Kidney (tissue), 14 donors: ENCODE measurements around the gene SH3PXD2A. TPM values are rescaled to one million over a fixed set of nuclear protein-coding genes. Genes with fewer than 3 reads are reported as not detected.

ENCODE experiments used
- DNase-seq, 5 donors: peaks; one replicate each; pipeline ENCODE4 v3.0.0-alpha.2; 2013 to 2020
- FAIRE-seq: peaks from 2 replicates; lab custom pipeline; 2012; peaks lifted over from hg19 to GRCh38; lab: Jason Lieb, UNC
- H3K27ac ChIP-seq, 2 donors: one replicate each; pipeline ENCODE4 v1.7.0; 2013; ENCODE audit warnings: low read depth in 2 of 2, low read length in 2 of 2, inconsistent platforms in 1 of 2
- H3K27me3 ChIP-seq: one replicate; pipeline ENCODE4 v1.7.1; 2013; ENCODE audit warnings: low read length, inconsistent platforms; ENCODE audit not compliant: control insufficient read depth, insufficient read depth
- H3K36me3 ChIP-seq, 3 donors: one replicate each; pipeline versions ENCODE4 v1.7.0 to v1.7.1; 2013; ENCODE audit warnings: low read length in 3 of 3, control low read depth in 1 of 3, inconsistent platforms in 1 of 3; ENCODE audit not compliant: insufficient read depth in 3 of 3, control insufficient read depth in 2 of 3
- H3K4me1 ChIP-seq, 3 donors: one replicate each; pipeline versions ENCODE4 v1.7.0 to v1.7.1; 2013; ENCODE audit warnings: low read length in 3 of 3, inconsistent platforms in 1 of 3, low read depth in 1 of 3; ENCODE audit not compliant: control insufficient read depth in 2 of 3, insufficient read depth in 2 of 3
- H3K4me3 ChIP-seq, 3 donors: one replicate each; pipeline versions ENCODE4 v1.7.0 to v1.8.1; 2013; ENCODE audit warnings: low read length in 3 of 3, control low read depth in 1 of 3, inconsistent platforms in 1 of 3
- H3K9ac ChIP-seq, 3 donors: one replicate each; pipeline versions ENCODE4 v1.7.0 to v1.7.1; 2013; ENCODE audit warnings: low read length in 3 of 3, control low read depth in 1 of 3, inconsistent platforms in 1 of 3
- H3K9me3 ChIP-seq, 3 donors: one replicate each; pipeline versions ENCODE4 v1.7.0 to v1.7.1; 2013; ENCODE audit warnings: low read length in 3 of 3, control low read depth in 1 of 3, inconsistent platforms in 1 of 3; ENCODE audit not compliant: control insufficient read depth in 2 of 3, insufficient read depth in 1 of 3
- CTCF ChIP-seq: IDR thresholded peaks from 3 replicates; pipeline ENCODE4 v1.5.1; 2012; ENCODE audit warnings: mild to moderate bottlenecking, moderate library complexity, borderline replicate concordance; ENCODE audit not compliant: insufficient read depth; ENCODE audit errors: extremely low read depth
- intact Hi-C: fragments of 100-400 bp; cut with DNase I; formaldehyde crosslinking; loops from one replicate; pipeline ENCODE4 v1.11.1; 2022
- polyA plus RNA-seq: library from polyadenylated mRNA; stranded (reverse); fragments of 350-450 nt; fragmentation: Illumina TruSeq; extraction: RNeasy Lipid Tissue Mini Kit (QIAGEN cat#74804); gene quantifications from one replicate; pipeline ENCODE4 v1.2.3, GENCODE V29; 2014; ENCODE audit warnings: low read depth, low replicate concordance; ENCODE audit not compliant: insufficient read depth
- total RNA-seq: library from RNA; stranded (reverse); fragmentation: NEBNext Ultra II Directional; extraction: Animal tissue kit (Norgen Biotek cat#: 25700); gene quantifications from one replicate; pipeline ENCODE4 v1.2.1, GENCODE V29; 2021
- donor health status: control.
- donor health status: control.
- donor health status: control.
- donor health status: control.
- donor health status: control.
- donor health status: DM: yes; HTN: yes; CAD: no.
- donor health status: Normal renal cell carcinoma (clear cell type).

SH3PXD2A gene
- total and polyA plus RNA-seq, 2 donors from 2014 or later, result 2.4 to 20.1 TPM

- no peak for TF ChIP-seq CTCF
Measured at GRCh38 chr10:103654925-103655324, 200.5 kb downstream of the SH3PXD2A start.

DNA sequence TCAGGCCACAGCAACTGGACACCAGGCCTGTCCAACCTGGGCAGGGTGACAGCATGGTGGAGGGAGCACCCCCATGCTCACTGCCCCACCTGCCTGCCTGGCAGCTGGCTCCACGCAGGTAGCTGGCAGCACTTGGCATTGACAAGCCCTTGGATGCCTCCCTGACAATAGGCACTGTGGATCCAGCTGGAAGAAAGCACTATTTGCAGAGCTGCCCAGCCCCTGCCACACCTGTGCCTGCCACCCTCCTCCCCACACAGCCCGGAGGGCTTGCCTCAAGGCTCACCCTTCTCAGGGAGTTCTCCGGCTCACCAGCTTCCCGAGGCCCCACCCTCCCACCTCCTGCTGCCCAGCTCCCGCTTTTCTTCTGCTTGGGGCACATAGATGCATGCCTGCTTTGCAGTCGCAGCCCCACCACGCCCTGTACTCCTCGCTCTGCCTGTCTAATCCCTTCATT is 201.8 kb downstream of the SH3PXD2A start:
- no peak overlapping the region for H3K27ac ChIP-seq

More at GRCh38 chr10:103654925-103655324, 200.5 kb downstream of the SH3PXD2A start:
- H3K36me3 ChIP-seq, result peaks cover 0 to 4% (median 0%) of the 10 kb centered on the region in 3 donors
- no peaks in the 10 kb centered on the region for H3K27me3 ChIP-seq
- intact Hi-C loops, result no loop called here
- H3K4me1 ChIP-seq, result peaks cover 0 to 39% (median 24%) of the 10 kb centered on the region in 3 donors
- H3K9me3 ChIP-seq, result no peaks in the 10 kb centered on the region
- DNase-seq (no peak), FAIRE-seq (no peak)
- no peak overlapping the region for H3K27ac ChIP-seq
- no peak overlapping the region for H3K4me3 ChIP-seq
- H3K9ac ChIP-seq, result no peak overlapping the region

DNA sequence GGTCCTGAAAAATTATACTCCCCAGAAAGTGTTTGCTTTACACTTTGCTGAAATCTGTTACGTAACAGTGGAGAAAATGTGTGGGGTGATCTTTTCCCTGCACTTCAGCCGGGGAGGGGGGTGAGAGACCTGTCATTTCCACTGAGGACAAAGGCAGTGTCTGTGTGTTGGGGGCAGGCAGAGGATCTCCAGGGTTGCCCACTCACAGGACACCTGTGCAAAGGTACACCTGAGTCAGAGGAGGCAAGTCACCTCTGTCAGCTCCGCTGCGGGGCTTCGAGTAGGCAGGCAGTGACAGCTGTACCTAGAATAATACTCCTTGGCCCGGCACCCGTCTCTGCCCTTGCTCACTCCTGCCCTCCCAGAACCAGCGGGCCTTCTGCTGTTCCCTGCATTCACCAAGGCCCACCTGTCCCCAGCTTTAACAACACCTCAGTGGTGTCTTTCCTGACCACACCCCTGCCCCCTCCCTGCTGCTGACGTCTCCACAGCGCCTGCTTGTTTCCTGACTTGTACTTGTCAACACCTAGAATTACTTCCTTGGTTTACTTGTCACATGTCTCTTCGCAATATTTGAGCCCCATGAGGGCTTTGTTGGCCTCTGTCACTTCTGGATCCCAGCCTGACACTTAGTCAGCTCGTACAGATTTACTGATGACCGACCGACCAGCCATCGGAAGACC is 202.6 kb downstream of the SH3PXD2A start:
- H3K36me3 ChIP-seq, result peaks cover 0 to 3% (median 0%) of the 10 kb centered on the region in 3 donors
- H3K27ac ChIP-seq, result peak overlapping the region; percentile 41 to 79
- H3K9me3 ChIP-seq, result no peaks in the 10 kb centered on the region
- H3K4me3 ChIP-seq, result no peak overlapping the region
- DNase-seq (no peak), FAIRE-seq (no peak)
- H3K9ac ChIP-seq, result peak overlapping the region in 1 of 3 donors; percentile 16
- intact Hi-C loops, result no loop called here
- TF ChIP-seq CTCF, result no peak
- peaks cover 0 to 44% (median 27%) of the 10 kb centered on the region in 3 donors for H3K4me1 ChIP-seq
- H3K27me3 ChIP-seq, result no peaks in the 10 kb centered on the region

More for the DNA sequence above, 201.8 kb downstream of the SH3PXD2A start:
- no peak for TF ChIP-seq CTCF
- FAIRE-seq (no peak), DNase-seq (no peak)
- Histone ChIP-seq H3K4me1 (peaks cover 0 to 40% (median 25%) of the 10 kb centered on the region in 3 donors), H3K9ac (no peak overlapping the region), H3K36me3 (peaks cover 0 to 4% (median 0%) of the 10 kb centered on the region in 3 donors), H3K4me3 (no peak overlapping the region), H3K9me3 (no peaks in the 10 kb centered on the region), H3K27me3 (no peaks in the 10 kb centered on the region)
- intact Hi-C loops, result no loop called here
